ENCODE measurements around the gene GATM.

Gene GATM, protein sequence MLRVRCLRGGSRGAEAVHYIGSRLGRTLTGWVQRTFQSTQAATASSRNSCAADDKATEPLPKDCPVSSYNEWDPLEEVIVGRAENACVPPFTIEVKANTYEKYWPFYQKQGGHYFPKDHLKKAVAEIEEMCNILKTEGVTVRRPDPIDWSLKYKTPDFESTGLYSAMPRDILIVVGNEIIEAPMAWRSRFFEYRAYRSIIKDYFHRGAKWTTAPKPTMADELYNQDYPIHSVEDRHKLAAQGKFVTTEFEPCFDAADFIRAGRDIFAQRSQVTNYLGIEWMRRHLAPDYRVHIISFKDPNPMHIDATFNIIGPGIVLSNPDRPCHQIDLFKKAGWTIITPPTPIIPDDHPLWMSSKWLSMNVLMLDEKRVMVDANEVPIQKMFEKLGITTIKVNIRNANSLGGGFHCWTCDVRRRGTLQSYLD

GRCh38 chr15:45378149-45378912, at the start of gene GATM:
Gene GATM, minus strand, starts transcription at chr15:45378544. Its CDS starts 91 bp downstream, at chr15:45378453.
- no peak for FAIRE-seq

- FAIRE-seq, result no peak
These were observed 48.7 kb upstream of the GATM start for GRCh38 chr15:45427085-45427484.

DNA sequence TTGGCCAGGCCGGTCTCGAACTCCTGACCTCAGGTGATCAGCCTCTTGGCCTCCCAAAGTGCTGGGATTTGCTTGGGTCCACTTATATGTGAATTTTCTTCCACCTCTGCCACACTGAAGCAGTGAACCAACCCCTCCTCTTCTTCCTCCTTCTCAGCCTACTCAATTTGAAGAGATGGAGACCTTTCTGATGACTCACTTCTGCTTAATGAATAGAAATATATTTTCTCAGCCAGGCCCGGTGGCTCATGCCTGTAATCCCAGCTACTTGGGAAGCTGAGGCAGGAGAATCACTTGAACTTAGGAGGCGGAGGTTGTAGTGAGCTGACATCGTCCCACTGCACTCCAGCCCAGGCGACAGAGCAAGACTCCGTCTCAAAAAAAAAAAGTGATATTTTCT, 46.8 kb upstream of the GATM start:
- FAIRE-seq, result no peak

- no peak for FAIRE-seq
These were observed 46.1 kb upstream of the GATM start for GRCh38 chr15:45424429-45424828.

DNA sequence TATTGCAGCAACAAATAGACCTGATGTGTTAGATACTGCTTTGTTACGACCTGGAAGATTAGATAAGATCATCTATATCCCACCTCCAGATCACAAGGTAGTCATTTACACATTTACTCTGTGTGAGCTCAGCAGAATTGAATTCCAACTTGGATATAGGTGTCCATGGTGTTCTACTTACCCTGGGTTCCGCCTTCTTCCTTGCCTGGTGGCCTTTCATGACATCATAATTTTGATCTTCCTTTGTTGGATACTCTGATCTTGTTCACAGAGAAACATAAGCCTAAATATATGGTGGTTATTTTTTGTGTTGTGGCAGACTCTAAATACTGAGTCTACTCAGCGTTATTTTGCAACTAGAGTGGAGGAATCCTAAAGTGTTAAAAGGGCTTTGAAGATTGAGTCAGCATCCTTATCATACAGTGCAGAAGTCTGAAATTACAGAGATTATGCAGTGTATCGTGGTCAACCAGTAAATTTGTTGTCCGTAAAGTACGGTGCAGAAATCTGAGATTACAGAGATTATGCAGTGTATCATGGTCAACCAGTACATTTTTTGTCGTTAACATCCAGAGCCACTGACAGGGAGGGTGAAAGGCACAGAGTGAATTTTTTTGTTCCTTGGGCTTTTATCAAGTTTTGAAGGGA, 39.1 kb upstream of the GATM start:
- no peak for FAIRE-seq

GRCh38 chr15:45414215-45414885, 36.0 kb upstream of the GATM start:
- no peak for FAIRE-seq

- FAIRE-seq, result no peak
These were observed 31.3 kb upstream of the GATM start for GRCh38 chr15:45409596-45409995.

DNA sequence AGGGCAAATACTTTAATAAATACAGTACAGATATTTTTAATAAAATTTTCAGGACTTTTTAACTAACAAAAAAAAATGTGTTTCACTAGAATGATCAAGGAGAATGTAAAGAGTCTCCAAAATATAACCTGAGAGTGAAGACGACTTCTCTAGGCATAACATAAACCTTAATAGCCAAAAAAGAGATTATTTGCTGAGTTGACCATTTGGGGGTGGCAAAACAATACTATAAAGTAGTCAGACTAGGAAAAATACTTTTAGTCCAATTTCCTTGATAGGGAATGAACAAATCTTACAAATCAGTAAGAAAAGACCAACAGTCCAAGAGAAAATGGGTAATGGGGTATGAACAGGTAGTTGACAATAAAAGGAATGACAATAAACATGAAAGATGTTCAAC, 29.4 kb upstream of the GATM start:
- no peak for FAIRE-seq

DNA sequence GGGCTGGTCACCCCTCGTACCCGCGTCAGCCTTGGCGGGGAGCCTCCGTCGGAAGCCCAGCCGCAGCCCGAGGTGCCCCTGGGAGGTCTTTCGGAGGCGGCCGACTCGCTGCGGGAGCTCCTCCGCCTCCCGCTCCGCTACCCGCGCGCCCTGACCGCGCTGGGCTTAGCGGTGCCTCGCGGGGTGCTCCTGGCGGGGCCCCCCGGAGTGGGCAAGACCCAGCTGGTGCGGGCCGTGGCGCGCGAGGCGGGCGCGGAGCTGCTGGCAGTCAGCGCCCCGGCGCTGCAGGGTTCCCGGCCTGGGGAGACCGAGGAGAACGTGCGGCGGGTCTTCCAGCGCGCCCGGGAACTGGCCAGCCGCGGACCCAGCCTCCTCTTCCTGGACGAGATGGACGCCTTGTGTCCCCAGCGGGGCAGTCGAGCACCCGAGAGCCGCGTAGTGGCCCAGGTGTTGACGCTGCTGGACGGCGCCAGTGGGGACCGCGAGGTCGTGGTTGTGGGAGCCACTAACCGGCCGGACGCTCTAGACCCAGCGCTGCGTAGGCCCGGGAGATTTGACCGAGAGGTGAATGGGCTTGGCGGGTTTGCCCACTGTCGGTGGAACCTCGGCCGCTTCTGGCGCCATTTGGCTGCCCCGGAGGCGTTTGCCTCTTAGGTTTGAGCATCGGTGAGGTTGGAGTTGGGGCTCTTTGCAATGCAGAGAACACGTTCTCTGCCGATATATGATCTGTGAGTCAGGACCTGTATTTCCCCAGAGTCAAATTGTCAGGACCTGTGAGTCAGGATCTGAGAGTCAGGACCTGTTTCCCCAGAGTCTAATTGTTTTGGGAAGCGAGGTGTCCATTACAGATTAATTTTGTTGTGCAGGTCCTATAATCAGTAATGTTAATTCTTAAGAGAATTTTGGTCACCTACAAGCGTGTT, 24.9 kb upstream of the GATM start:
- no peak for FAIRE-seq

DNA sequence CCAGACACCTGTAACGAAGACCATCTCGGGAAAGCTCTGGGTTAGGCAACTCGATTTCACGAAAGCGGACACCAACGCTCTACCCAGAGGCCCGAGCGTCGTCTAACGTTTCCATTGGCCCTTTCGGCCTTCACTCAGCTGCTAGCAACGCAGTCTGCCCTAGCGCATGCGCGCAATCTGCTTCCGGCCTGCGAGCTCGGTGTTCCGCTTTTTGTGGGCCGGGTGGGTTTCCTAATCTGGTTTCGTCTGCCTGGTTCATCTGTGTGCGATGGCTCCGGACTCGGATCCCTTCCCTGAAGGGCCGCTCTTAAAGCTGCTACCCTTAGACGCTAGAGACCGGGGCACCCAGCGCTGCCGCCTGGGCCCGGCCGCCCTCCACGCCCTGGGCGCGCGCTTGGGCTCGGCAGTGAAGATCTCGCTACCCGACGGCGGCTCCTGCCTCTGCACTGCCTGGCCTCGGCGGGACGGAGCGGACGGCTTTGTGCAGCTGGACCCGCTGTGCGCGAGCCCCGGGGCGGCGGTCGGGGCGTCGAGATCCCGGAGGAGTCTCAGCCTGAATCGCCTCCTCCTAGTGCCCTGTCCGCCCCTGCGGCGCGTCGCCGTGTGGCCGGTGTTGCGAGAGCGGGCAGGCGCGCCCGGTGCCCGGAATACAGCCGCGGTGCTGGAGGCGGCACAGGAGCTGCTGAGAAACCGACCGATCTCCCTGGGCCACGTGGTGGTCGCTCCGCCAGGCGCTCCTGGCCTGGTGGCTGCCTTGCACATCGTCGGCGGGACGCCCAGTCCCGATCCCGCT, 24.0 kb upstream of the GATM start:
- FAIRE-seq, result no peak

DNA sequence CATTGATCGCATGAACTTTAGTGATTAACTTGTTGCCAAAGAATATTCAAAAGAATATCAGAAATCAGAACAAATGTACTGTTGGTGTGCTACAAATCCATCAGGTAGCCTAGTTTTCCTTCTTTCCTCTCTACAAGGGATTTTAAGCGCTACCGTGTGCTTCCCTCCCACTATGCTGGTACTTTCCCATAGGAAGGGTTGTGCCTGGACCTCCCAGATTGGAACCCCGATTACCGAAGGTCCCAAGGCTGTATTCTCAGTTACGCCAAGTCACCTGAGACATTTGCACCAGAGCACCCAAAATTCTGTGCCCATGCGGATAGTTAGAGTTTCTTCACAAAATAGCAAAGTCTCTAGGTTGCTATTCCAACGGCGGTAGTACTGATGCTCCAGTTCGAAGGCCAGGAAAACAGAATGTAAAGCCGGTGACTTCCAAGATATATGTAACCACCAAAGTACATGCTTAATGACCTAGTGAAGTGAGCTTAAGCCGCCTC, 23.4 kb upstream of the GATM start:
- FAIRE-seq, result no peak

DNA sequence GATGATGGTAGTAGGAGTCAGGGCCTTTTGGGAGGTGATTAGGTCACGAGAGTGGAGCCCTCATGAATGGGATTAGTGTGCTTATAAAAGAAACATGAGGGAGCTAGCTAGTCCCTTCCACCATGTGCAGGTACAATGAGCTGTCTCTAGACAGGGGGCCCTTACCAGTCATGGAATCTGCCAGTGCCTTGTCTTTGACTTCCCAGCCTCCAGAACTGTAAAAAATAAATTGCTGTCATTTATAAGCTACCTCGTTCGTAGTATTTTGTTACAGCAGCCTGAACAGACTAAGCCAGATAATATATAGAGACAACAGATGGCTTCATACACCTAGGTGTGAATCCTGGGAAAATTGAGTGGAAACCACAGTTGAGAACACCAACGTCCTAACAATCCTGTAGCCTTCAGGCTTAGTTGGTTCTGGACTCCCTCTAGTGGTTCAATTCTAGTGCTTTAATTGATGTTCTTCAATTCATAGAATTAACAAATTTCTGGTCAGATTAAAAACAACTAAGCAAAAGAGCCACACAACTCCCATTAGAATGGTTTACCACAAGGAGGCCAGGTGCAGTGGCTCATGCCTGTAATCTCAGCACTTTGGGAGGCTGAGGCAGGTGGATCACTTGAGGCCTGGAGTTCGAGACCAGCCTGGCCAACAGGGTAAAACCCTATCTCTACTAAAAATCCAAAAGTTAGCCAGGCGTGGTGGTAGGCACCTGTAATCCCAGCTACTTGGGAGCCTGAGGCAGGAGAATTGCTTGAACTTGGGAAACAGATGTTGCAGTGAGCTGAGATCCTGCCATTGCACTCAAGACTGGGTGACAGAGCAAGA, 21.3 kb upstream of the GATM start:
- FAIRE-seq, result no peak

GRCh38 chr15:45397116-45397665, 18.8 kb upstream of the GATM start:
- no peak for FAIRE-seq

- no peak for FAIRE-seq
These were observed 17.6 kb upstream of the GATM start for GRCh38 chr15:45395943-45396342.

GRCh38 chr15:45394681-45395080, 16.3 kb upstream of the GATM start:
- FAIRE-seq, result no peak

- FAIRE-seq, result no peak
These were observed 15.5 kb upstream of the GATM start for GRCh38 chr15:45393851-45394250.

- FAIRE-seq, result no peak
These were observed 14.2 kb upstream of the GATM start for GRCh38 chr15:45392584-45392855.

- no peak for FAIRE-seq
These were observed 13.6 kb upstream of the GATM start for GRCh38 chr15:45391746-45392583.

GRCh38 chr15:45389351-45389750, 11.0 kb upstream of the GATM start:
- no peak for FAIRE-seq
